Measurements from ENCODE around the gene CDH23. TPM values are rescaled to one million over a fixed set of nuclear protein-coding genes. Genes with fewer than 3 reads are reported as not detected.
A peak's percentile ranks its signal among the peaks of the same experiment; 100 is the strongest.

CDH23 gene
- 10 to 100 TPM; 22.4 to 22.8 TPM for total RNA-seq
- polyA plus RNA-seq (ENCODE audit: insufficient read length in 6 of 6) = 1 to 10 TPM; 1.8 to 5.6 (median 2.8) TPM
- long read RNA-seq, donor 1 = 0 reads
- long read RNA-seq, donor 2 = 0 reads
- long read RNA-seq, donor 3, partial matches to known transcripts = 0 of 8 reads
- long read RNA-seq, donor 3, other reads (novel, unspliced or antisense) = 8 of 8 reads
- long read RNA-seq, donor 4 = 0 reads
- long read RNA-seq, donor 5, partial matches to known transcripts = 0 of 10 reads
- long read RNA-seq, donor 5, other reads (novel, unspliced or antisense) = 10 of 10 reads
- long read RNA-seq, donor 6, partial matches to known transcripts = 76 of 175 reads
- long read RNA-seq, donor 6, other reads (novel, unspliced or antisense) = 99 of 175 reads
- long read RNA-seq, donor 7, partial matches to known transcripts = 0 of 7 reads
- long read RNA-seq, donor 7, other reads (novel, unspliced or antisense) = 7 of 7 reads
- long read RNA-seq, donor 8, partial matches to known transcripts = 5 of 20 reads
- long read RNA-seq, donor 8, other reads (novel, unspliced or antisense) = 15 of 20 reads
- long read RNA-seq, donor 9 = 0 reads
- long read RNA-seq, donor 10, partial matches to known transcripts = 0 of 2 reads
- long read RNA-seq, donor 10, other reads (novel, unspliced or antisense) = 2 of 2 reads
- long read RNA-seq, donor 11, partial matches to known transcripts = 0 of 8 reads
- long read RNA-seq, donor 11, other reads (novel, unspliced or antisense) = 8 of 8 reads
- long read RNA-seq, donor 12, partial matches to known transcripts = 114 of 249 reads
- long read RNA-seq, donor 12, other reads (novel, unspliced or antisense) = 135 of 249 reads

DNA sequence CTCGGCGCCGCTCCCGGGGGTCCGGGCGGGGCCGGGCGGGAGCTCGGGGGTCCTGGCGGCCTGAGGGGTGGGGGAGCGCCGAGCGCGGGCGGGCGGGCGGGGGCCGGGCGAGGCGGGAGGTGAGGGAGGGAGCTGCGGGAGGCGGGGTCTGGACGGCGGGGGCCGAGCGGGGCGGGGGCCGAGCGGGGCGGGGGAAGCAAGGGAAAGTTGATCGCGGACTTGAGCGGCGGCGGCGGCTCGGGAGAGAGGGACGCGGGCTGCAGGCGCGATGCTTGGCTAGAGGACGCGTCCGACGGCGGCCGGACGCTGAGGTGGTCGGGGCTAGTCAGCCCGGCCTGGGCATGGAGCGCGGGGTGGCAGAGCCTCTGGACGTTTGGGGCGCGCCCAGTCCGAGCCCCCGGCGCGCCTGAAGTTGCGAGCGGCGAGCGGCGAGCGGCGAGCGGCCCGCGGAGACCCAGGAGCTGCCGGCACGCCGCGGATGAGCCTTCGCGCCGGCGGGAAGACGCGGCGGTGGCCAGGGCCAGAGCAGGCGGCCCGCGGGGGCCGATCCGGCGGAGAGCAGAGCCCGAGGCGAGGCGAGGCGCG lies at the start of gene CDH23:
Gene CDH23, plus strand, starts transcription at position 210 of the 585 bp plus-strand sequence. CDS start 42,912 bp downstream, outside the sequence.
- intact Hi-C loops (cut with DNase I) = loop anchor here in 1 of 2 donors (5.0 to 10.0 kb wide), 2 partner anchors 170 to 298 kb away; no protein-coding TSS in a partner anchor
- H3K4me3 ChIP-seq = peak within 1 kb of the TSS; percentile 34 to 41
- peaks cover 8 to 19% of the 10 kb centered on the region in 2 donors for H3K4me1 ChIP-seq
- no peaks in the 10 kb centered on the region for H3K9me3 ChIP-seq
- no peaks in the 10 kb centered on the region for H3K36me3 ChIP-seq
- TF ChIP-seq, protein P1, sequence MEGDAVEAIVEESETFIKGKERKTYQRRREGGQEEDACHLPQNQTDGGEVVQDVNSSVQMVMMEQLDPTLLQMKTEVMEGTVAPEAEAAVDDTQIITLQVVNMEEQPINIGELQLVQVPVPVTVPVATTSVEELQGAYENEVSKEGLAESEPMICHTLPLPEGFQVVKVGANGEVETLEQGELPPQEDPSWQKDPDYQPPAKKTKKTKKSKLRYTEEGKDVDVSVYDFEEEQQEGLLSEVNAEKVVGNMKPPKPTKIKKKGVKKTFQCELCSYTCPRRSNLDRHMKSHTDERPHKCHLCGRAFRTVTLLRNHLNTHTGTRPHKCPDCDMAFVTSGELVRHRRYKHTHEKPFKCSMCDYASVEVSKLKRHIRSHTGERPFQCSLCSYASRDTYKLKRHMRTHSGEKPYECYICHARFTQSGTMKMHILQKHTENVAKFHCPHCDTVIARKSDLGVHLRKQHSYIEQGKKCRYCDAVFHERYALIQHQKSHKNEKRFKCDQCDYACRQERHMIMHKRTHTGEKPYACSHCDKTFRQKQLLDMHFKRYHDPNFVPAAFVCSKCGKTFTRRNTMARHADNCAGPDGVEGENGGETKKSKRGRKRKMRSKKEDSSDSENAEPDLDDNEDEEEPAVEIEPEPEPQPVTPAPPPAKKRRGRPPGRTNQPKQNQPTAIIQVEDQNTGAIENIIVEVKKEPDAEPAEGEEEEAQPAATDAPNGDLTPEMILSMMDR (IDR thresholded peaks at IDR 0.05) = no peak
- H3K27me3 ChIP-seq = peaks cover 27 to 80% of the 10 kb centered on the region in 2 donors
- no peak within 1 kb of the TSS for H3K27ac ChIP-seq
- DNase-seq (peak in 1 of 4 donors; percentile 85), ATAC-seq (peak; percentile 53)

DNA sequence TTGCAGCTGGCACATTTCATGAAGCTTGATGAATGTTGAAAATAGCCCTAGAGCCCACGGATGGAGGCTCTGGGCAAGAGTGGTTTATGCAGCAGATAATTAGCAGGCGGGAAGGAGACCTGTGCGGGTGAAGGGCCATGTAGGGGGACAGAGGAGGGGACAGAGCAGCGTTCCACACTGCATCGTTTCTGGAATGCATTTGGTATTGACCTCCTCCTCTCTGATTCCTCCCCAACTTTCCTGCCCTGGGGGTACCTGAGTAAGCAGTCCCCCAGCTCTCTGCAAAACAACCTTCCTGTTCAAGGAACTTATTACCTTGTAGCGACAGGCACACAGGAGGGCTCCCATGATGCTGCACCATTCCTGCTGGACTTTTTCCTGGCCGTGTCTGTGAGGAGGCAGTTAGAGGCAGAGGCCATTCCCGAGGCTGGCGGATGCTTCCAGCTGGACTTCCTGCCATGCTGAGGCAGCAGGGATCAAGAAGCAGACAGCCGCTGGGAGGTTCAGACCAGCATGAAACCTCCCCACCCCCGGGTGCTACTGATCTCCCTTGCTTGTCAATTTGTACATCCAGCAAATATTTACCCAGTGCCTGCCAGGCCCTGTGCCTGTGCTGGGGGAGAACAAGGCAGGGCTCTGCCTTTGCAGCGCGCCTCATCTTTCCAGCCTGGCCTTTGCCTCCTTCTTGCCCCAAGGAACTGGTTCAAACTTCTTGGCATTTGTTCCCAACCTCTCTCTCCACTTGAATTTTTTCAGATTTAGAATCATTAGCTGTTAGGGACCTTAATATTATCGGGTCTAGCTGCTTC lies 48.9 kb upstream of the CDH23 start:
- TF ChIP-seq, protein P1 (IDR thresholded peaks at IDR 0.05) = no peak
- H3K27me3 ChIP-seq = no peaks in the 10 kb centered on the region
- H3K27ac ChIP-seq = no peak overlapping the region
- ATAC-seq (no peak), DNase-seq (no peak)
- no peaks in the 10 kb centered on the region for H3K9me3 ChIP-seq
- intact Hi-C loops (cut with DNase I) = no loop called here
- H3K36me3 ChIP-seq = peaks cover 0 to 1% of the 10 kb centered on the region in 2 donors
- H3K4me3 ChIP-seq = no peak overlapping the region
- peaks cover 9 to 18% of the 10 kb centered on the region in 2 donors for H3K4me1 ChIP-seq

DNA sequence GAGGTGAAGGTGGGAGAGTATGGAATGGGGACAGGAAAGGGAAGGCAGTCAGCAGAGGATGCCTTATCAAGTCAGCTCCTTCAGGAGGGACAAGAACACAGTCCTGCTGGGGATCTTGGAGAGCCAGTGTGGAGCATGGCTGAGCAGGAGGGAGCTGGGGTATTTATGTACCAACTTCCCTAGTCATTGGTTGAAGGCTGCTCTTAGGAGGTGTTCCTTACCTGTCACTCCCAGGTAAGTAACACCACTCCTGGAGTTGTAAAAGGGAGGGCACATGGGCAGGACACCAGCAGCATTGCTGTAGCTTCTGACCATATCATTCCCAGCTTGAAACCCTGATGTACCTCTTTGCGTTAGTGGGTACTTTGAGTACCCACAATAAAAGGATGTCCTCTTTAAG lies 47.9 kb upstream of the CDH23 start:
- no peak for DNase-seq
- Histone ChIP-seq H3K27me3 (no peaks in the 10 kb centered on the region), H3K4me3 (no peak overlapping the region), H3K27ac (no peak overlapping the region), H3K4me1 (peaks cover 4 to 9% of the 10 kb centered on the region in 2 donors), H3K36me3 (peaks cover 0 to 7% of the 10 kb centered on the region in 2 donors), H3K9me3 (no peaks in the 10 kb centered on the region)
- ATAC-seq = no peak
- TF ChIP-seq, protein P1 (IDR thresholded peaks at IDR 0.05) = no peak
- intact Hi-C loops (cut with DNase I) = no loop called here

DNA sequence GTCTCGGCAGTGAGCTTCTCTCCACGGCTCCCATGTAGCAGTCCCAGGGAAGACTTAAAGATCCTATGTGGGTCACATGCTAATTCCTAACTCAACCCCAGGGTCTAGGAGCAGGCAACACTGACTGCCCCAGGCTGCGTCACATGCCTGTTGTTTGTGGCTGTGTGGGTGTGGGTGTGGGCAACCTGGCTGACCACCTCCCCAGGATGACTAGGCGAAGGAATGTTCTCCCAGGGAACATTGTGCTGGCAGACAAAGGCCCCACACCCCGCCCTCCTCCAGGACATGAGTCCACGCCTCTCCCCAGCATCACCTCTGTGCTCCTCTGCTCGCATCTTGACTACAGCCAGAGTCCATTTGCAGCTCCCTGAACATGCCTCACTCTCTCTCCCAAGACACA lies 47.3 kb upstream of the CDH23 start:
- DNase-seq (no peak), ATAC-seq (no peak)
- Histone ChIP-seq H3K4me3 (no peak overlapping the region), H3K4me1 (peaks cover 0 to 4% of the 10 kb centered on the region in 2 donors), H3K36me3 (peaks cover 0 to 7% of the 10 kb centered on the region in 2 donors), H3K9me3 (no peaks in the 10 kb centered on the region), H3K27ac (no peak overlapping the region), H3K27me3 (no peaks in the 10 kb centered on the region)
- TF ChIP-seq, protein P1 (IDR thresholded peaks at IDR 0.05) = no peak
- intact Hi-C loops (cut with DNase I) = no loop called here
